ENCODE data around the gene PPARD. TPM values are rescaled to one million over a fixed set of nuclear protein-coding genes. Genes with fewer than 3 reads are reported as not detected.

PPARD gene
- total RNA-seq, 1 experiment from 2014 or later: 38.4 TPM

- peaks cover 23 to 55% of the 10 kb centered on the region in 2 experiments for H3K4me1 ChIP-seq (ENCODE audit: control insufficient read depth in 1 of 2, insufficient read depth in 2 of 2, low read length in 2 of 2)
- DNase-seq (ENCODE audit: low read depth, low spot score) (no peak), ATAC-seq (no peak)
- BruUV-seq (replicated peaks): no TSS peak
- ChIA-PET RAD21 (ENCODE audit: low non-redundant PET in 1 of 2, low total read pairs in 2 of 2, uncharacterized antibody in 2 of 2, unreplicated experiment in 2 of 2) (no interaction called here), CTCF (no interaction called here), POLR2A (interaction anchor here (0.7 kb wide), 1 partner anchor 172 kb away, joined by 3 read pairs; no protein-coding TSS in a partner anchor)
- no peak overlapping the region for H2AFZ ChIP-seq (ENCODE audit: low read depth, low read length, poor library complexity, severe bottlenecking)
- no peak overlapping the region for H3K9ac ChIP-seq (ENCODE audit: low read length)
- no peak overlapping the region for H3K27ac ChIP-seq (ENCODE audit: low read depth, low read length)
- no peaks in the 10 kb centered on the region for H3K9me3 ChIP-seq (ENCODE audit: control insufficient read depth in 1 of 2, insufficient read depth in 1 of 2, low read depth in 1 of 2, low read length in 2 of 2)
- no peaks in the 10 kb centered on the region for H3K27me3 ChIP-seq (ENCODE audit: insufficient read depth, low read length)
- no peak for TF ChIP-seq SRF (IDR thresholded peaks at IDR 0.05; ENCODE audit: low read depth)
- no peak for TF ChIP-seq POLR2AphosphoS5 (IDR thresholded peaks at IDR 0.05; ENCODE audit: low read depth, low read length)
- TF ChIP-seq CEBPB (IDR thresholded peaks at IDR 0.05; ENCODE audit: low read depth): no peak
- no peak for TF ChIP-seq CBX3 (IDR thresholded peaks at IDR 0.05; ENCODE audit: low read depth)
- no peak overlapping the region for H3K4me3 ChIP-seq (replicated peaks in 1 of 2; ENCODE audit: low read depth in 1 of 2, low read length in 2 of 2)
- H3K4me2 ChIP-seq (ENCODE audit: low read length): no peak overlapping the region
- intact Hi-C loops (cut with micrococcal nuclease): no loop called here
- H3K9me2 ChIP-seq (ENCODE audit: insufficient read depth): no peaks in the 10 kb centered on the region
- H4K20me1 ChIP-seq (ENCODE audit: insufficient read depth): no peaks in the 10 kb centered on the region
- peaks cover 5 to 9% of the 10 kb centered on the region in 2 experiments; a peak in 3 of 4 replicates for H3K36me3 ChIP-seq (ENCODE audit: control insufficient read depth in 1 of 2, insufficient read depth in 2 of 2, low read length in 2 of 2)
- H3K79me2 ChIP-seq (ENCODE audit: insufficient read depth, low read length): peaks cover 17% of the 10 kb centered on the region; the same call in 1 of the 2 replicates
Measured at GRCh38 chr6:35299674-35300073, 42.7 kb upstream of the PPARD start.

GRCh38 chr6:35300848-35301247 lies 41.5 kb upstream of the PPARD start:
- BruUV-seq (replicated peaks): no TSS peak
- Histone ChIP-seq H3K4me2 (ENCODE audit: low read length) (no peak overlapping the region), H3K9me3 (ENCODE audit: control insufficient read depth in 1 of 2, insufficient read depth in 1 of 2, low read depth in 1 of 2, low read length in 2 of 2) (no peaks in the 10 kb centered on the region), H4K20me1 (ENCODE audit: insufficient read depth) (no peaks in the 10 kb centered on the region), H3K27ac (ENCODE audit: low read depth, low read length) (no peak overlapping the region), H3K27me3 (ENCODE audit: insufficient read depth, low read length) (no peaks in the 10 kb centered on the region), H3K9ac (ENCODE audit: low read length) (no peak overlapping the region), H3K4me3 (replicated peaks in 1 of 2; ENCODE audit: low read depth in 1 of 2, low read length in 2 of 2) (no peak overlapping the region), H3K79me2 (ENCODE audit: insufficient read depth, low read length) (peaks cover 17% of the 10 kb centered on the region; the same call in 1 of the 2 replicates), H3K9me2 (ENCODE audit: insufficient read depth) (no peaks in the 10 kb centered on the region), H3K36me3 (ENCODE audit: control insufficient read depth in 1 of 2, insufficient read depth in 2 of 2, low read length in 2 of 2) (no peaks in the 10 kb centered on the region), H3K4me1 (ENCODE audit: control insufficient read depth in 1 of 2, insufficient read depth in 2 of 2, low read length in 2 of 2) (peaks cover 23 to 55% of the 10 kb centered on the region in 2 experiments), H2AFZ (ENCODE audit: low read depth, low read length, poor library complexity, severe bottlenecking) (no peak overlapping the region)
- TF ChIP-seq FOSL1 (IDR thresholded peaks at IDR 0.05; ENCODE audit: low read depth) (no peak), EZH2 (IDR thresholded peaks at IDR 0.05) (no peak), EGR1 (IDR thresholded peaks at IDR 0.05; ENCODE audit: low read depth) (no peak), MAX (IDR thresholded peaks at IDR 0.05) (no peak), ZNF274 (IDR thresholded peaks at IDR 0.05; ENCODE audit: low read depth, low read length) (no peak), RAD21 (IDR thresholded peaks at IDR 0.05; ENCODE audit: low read depth) (no peak), CEBPB (IDR thresholded peaks at IDR 0.05; ENCODE audit: low read depth) (no peak), ELF1 (IDR thresholded peaks at IDR 0.05; ENCODE audit: borderline replicate concordance, low read depth) (no peak), ZBTB33 (IDR thresholded peaks at IDR 0.05; ENCODE audit: extremely low read depth, insufficient replicate concordance, low read length) (no peak), TCF7L2 (IDR thresholded peaks at IDR 0.05; ENCODE audit: borderline replicate concordance, extremely low read depth, insufficient read depth, insufficient read length) (no peak), YY1 (IDR thresholded peaks at IDR 0.05; ENCODE audit: extremely low read depth, insufficient replicate concordance, low read depth, low read length) (no peak)
- no peak for ATAC-seq
- CTCF ChIA-PET: interaction anchor here (1.9 kb wide), 1 partner anchor 41 kb away, joined by 7 read pairs; the partner anchor contains the start of gene PPARD
- DNase-seq (ENCODE audit: low read depth, low spot score): no peak
- intact Hi-C loops (cut with micrococcal nuclease): no loop called here
- RAD21 ChIA-PET (ENCODE audit: low non-redundant PET in 1 of 2, low total read pairs in 2 of 2, uncharacterized antibody in 2 of 2, unreplicated experiment in 2 of 2): no interaction called here
- POLR2A ChIA-PET: interaction anchor here (0.5 kb wide), 1 partner anchor 170 kb away, joined by 4 read pairs; no protein-coding TSS in a partner anchor
